ENCODE results near the gene MACC1.
A peak's percentile ranks its signal among the peaks of the same experiment; 100 is the strongest.

The MACC1 gene

DNA sequence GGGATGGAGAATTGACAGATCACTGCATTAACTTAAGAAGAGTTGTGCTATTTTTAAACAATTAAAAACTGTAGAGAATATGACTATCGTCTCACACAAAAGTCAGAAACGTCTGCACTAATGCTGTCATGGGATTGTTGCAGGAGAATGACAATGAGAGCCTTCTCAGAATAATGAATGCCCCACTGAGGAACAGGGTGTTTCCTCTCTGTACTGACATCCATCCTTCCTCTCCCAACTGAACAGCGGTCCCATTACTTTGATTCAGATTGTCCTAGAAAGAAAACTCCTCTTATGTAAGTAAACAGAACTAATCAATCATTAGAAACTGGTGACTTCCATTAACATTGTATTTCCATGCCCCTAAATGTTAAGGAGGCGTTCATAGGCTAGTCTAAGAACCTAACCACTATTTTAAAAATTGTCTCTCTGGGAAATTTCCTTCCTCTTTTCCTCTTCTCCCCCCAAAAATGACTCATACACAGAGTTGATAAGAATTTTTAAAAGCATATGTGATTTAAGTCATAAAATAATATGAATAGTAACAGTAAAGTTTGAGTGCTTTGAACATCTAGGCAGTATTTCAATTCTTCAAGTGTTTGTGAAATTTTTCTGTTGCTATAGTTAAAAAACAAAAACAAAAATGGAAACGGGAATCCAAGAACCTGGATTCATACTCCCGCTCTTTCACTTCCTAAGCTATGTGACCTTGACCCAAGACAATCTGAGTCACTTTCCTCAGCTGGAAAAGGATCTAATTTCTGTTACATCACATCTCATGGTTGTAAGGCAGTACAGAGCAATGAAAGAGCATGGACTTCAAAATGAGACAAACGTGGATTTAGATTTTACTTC is 12.7 kb upstream of the MACC1 start:
- no peak overlapping the region for H3K4me3 ChIP-seq (ENCODE audit: low read length)
- DNase-seq (ENCODE audit: low read depth): peak; percentile 74
- no peak for TF ChIP-seq CTCF (IDR thresholded peaks at IDR 0.05; ENCODE audit: insufficient read depth, low read depth, low read length, missing control alignments)

DNA sequence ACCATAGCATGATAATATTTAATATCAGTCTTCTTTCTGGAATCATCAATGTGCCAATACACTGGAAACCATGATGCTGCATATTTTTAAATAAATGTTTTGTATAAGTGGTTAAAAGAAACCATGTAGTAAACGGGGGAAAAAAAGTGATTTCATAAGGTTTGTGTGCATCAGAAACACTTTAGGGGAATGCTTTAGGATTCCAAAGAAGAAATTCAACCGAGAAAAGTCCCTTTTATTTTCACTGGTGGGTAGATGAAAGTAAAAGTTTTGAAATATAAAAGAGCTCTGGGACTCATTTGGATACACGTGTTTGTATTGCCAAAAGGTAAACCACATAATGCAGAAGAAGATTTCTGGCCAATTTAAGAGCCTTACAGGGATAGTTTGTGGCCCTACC is 11.9 kb upstream of the MACC1 start:
- no peak for TF ChIP-seq CTCF (IDR thresholded peaks at IDR 0.05; ENCODE audit: insufficient read depth, low read depth, low read length, missing control alignments)
- DNase-seq (ENCODE audit: low read depth): no peak
- H3K4me3 ChIP-seq (ENCODE audit: low read length): no peak overlapping the region

DNA sequence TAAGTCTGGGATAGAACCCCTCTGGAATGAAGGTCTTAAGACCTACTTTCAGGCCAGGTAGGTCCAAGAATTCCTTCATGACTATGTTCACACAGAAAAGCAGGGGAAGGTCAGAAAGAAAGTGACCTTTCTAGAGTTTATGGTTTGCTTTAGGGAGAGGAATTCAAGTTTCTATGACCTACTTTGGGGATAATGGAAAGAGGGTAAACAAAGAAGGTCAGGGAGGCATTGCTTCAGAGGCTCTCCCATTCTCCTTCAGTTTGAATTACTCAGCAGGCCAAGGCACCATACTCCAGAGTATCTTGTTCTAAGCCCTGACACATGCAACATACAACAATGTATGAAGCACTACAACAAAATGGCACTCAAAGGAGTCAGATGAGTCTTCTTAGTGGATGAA is 11.5 kb upstream of the MACC1 start:
- H3K4me3 ChIP-seq (ENCODE audit: low read length): no peak overlapping the region
- no peak for DNase-seq (ENCODE audit: low read depth)
- TF ChIP-seq CTCF (IDR thresholded peaks at IDR 0.05; ENCODE audit: insufficient read depth, low read depth, low read length, missing control alignments): no peak

- H3K4me3 ChIP-seq (ENCODE audit: low read length): no peak overlapping the region
- DNase-seq (ENCODE audit: low read depth): no peak
- no peak for TF ChIP-seq CTCF (IDR thresholded peaks at IDR 0.05; ENCODE audit: insufficient read depth, low read depth, low read length, missing control alignments)
Measured at GRCh38 chr7:20227291-20227795, 10.2 kb upstream of the MACC1 start.

GRCh38 chr7:20226860-20227259 is 9.7 kb upstream of the MACC1 start:
- no peak overlapping the region for H3K4me3 ChIP-seq (ENCODE audit: low read length)
- TF ChIP-seq CTCF (IDR thresholded peaks at IDR 0.05; ENCODE audit: insufficient read depth, low read depth, low read length, missing control alignments): no peak
- DNase-seq (ENCODE audit: low read depth): no peak

- no peak for DNase-seq (ENCODE audit: low read depth)
- no peak overlapping the region for H3K4me3 ChIP-seq (ENCODE audit: low read length)
- TF ChIP-seq CTCF (IDR thresholded peaks at IDR 0.05; ENCODE audit: insufficient read depth, low read depth, low read length, missing control alignments): no peak
Measured at GRCh38 chr7:20225384-20225783, 8.2 kb upstream of the MACC1 start.

DNA sequence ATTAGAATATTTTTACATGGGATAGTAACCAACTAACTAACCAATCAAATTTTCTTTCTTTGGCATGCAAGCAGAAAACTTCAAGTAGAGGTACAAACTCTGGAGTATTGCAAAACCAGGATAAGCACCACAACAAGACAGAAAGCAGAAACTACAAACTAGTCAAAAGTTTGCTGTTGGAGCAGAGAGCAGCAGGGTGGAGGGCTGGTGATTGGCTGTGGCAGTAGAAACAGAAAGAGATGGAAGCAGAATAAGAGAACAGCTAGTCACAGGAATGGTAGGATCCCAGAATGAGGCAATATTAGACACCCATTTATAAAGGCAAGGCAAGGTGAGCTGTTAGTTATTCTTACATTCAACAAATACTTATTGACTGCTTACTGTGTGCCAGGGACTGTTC is 6.8 kb upstream of the MACC1 start:
- H3K4me3 ChIP-seq (ENCODE audit: low read length): no peak overlapping the region
- no peak for DNase-seq (ENCODE audit: low read depth)
- TF ChIP-seq CTCF (IDR thresholded peaks at IDR 0.05; ENCODE audit: insufficient read depth, low read depth, low read length, missing control alignments): no peak

Data from epithelial cell of esophagus (primary cell).